ENCODE measurements around the gene MTPN. TPM values are rescaled to one million over a fixed set of nuclear protein-coding genes. Genes with fewer than 3 reads are reported as not detected.
A peak's percentile ranks its signal among the peaks of the same experiment; 100 is the strongest.

MTPN gene
- polyA plus RNA-seq, 3 donors, result 73.6 to 156 (median 142) TPM

DNA sequence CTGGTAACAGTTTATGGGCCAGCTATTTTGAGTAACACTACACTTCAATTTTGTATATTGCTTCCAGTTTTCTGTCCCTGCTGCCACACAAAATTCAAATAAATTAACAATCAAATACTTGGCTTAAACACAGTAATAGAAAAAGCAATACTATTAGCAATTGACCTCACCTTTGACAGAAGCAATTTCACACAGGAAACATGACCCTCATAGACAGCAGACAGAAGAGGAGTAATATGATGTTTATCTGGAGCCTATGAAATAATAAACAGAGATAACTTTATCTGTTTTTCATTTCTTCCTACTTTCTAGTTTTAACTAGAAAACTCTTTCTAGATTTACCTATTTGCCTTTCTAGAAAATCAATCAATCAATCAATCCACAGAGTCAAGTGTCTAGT lies 26.7 kb downstream of the MTPN start:
- Histone ChIP-seq H3K79me2 (ENCODE audit: insufficient read depth, low read length) (peaks cover 98% of the 10 kb centered on the region), H3K9me3 (replicated peaks in 1 of 2; ENCODE audit: control insufficient read depth in 1 of 2, insufficient read depth in 1 of 2, low read length in 2 of 2) (no peaks in the 10 kb centered on the region), H2AFZ (ENCODE audit: insufficient read depth, low read depth, low read length, poor library complexity, severe bottlenecking) (no peak overlapping the region), H3K9ac (ENCODE audit: insufficient read depth, low read length, poor library complexity, severe bottlenecking) (no peak overlapping the region), H3K4me3 (replicated peaks in 1 of 3; ENCODE audit: low read depth in 2 of 3, low read length in 3 of 3) (no peak overlapping the region), H3K4me1 (ENCODE audit: control insufficient read depth in 1 of 2, insufficient read depth in 2 of 2, low read length in 2 of 2) (no peaks in the 10 kb centered on the region), H4K20me1 (ENCODE audit: insufficient read depth, low read length) (peaks cover 100% of the 10 kb centered on the region), H3K27ac (ENCODE audit: low read depth in 1 of 2, low read length in 2 of 2) (peak overlapping the region in 1 of 2 donors; percentile 3), H3K4me2 (replicated peaks; ENCODE audit: extremely low read depth, low read length, poor library complexity, severe bottlenecking) (no peak overlapping the region), H3K36me3 (replicated peaks in 1 of 2; ENCODE audit: control insufficient read depth in 1 of 2, insufficient read depth in 2 of 2, low read length in 2 of 2) (peaks cover 55 to 76% of the 10 kb centered on the region in 2 donors), H3K27me3 (ENCODE audit: control insufficient read depth in 2 of 2, insufficient read depth in 2 of 2, low read length in 2 of 2) (no peaks in the 10 kb centered on the region)
- peaks cover 0 to 2% (median 0%) of the 10 kb centered on the region in 3 donors for H3K27me3 Mint-ChIP-seq (ENCODE audit: low read depth in 3 of 3)
- intact Hi-C loops (cut with micrococcal nuclease), result no loop called here
- TF ChIP-seq, protein P1, sequence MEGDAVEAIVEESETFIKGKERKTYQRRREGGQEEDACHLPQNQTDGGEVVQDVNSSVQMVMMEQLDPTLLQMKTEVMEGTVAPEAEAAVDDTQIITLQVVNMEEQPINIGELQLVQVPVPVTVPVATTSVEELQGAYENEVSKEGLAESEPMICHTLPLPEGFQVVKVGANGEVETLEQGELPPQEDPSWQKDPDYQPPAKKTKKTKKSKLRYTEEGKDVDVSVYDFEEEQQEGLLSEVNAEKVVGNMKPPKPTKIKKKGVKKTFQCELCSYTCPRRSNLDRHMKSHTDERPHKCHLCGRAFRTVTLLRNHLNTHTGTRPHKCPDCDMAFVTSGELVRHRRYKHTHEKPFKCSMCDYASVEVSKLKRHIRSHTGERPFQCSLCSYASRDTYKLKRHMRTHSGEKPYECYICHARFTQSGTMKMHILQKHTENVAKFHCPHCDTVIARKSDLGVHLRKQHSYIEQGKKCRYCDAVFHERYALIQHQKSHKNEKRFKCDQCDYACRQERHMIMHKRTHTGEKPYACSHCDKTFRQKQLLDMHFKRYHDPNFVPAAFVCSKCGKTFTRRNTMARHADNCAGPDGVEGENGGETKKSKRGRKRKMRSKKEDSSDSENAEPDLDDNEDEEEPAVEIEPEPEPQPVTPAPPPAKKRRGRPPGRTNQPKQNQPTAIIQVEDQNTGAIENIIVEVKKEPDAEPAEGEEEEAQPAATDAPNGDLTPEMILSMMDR (IDR thresholded peaks at IDR 0.05), result no peak
- no peak for DNase-seq
- peaks cover 8% of the 10 kb centered on the region for H3K4me1 Mint-ChIP-seq
- peaks cover 59 to 71% of the 10 kb centered on the region in 2 donors for H3K36me3 Mint-ChIP-seq
- H3K9me3 Mint-ChIP-seq, result no peaks in the 10 kb centered on the region
- no peak overlapping the region for H3K4me3 Mint-ChIP-seq
- peak overlapping the region in 1 of 7 donors; percentile 12 for H3K27ac Mint-ChIP-seq

- intact Hi-C loops (cut with micrococcal nuclease), result no loop called here
- no peak overlapping the region for H3K4me3 Mint-ChIP-seq
- peaks cover 52 to 60% of the 10 kb centered on the region in 2 donors for H3K36me3 Mint-ChIP-seq
- no peak overlapping the region for H3K27ac ChIP-seq (ENCODE audit: low read depth in 1 of 2, low read length in 2 of 2)
- peaks cover 3% of the 10 kb centered on the region for H3K4me1 Mint-ChIP-seq
- DNase-seq, result no peak
- peaks cover 54 to 82% of the 10 kb centered on the region in 2 donors for H3K36me3 ChIP-seq (replicated peaks in 1 of 2; ENCODE audit: control insufficient read depth in 1 of 2, insufficient read depth in 2 of 2, low read length in 2 of 2)
- H3K4me1 ChIP-seq (ENCODE audit: control insufficient read depth in 1 of 2, insufficient read depth in 2 of 2, low read length in 2 of 2), result no peaks in the 10 kb centered on the region
- H3K4me3 ChIP-seq (replicated peaks in 1 of 3; ENCODE audit: low read depth in 2 of 3, low read length in 3 of 3), result no peak overlapping the region
- H3K27me3 ChIP-seq (ENCODE audit: control insufficient read depth in 2 of 2, insufficient read depth in 2 of 2, low read length in 2 of 2), result no peaks in the 10 kb centered on the region
- no peaks in the 10 kb centered on the region for H3K9me3 ChIP-seq (replicated peaks in 1 of 2; ENCODE audit: control insufficient read depth in 1 of 2, insufficient read depth in 1 of 2, low read length in 2 of 2)
- H3K9me3 Mint-ChIP-seq, result no peaks in the 10 kb centered on the region
- WGBS (ENCODE audit: insufficient coverage), result no CpG with 5 or more reads among the region's 3 CpGs
- H3K79me2 ChIP-seq (ENCODE audit: insufficient read depth, low read length), result peaks cover 93% of the 10 kb centered on the region
- no peak overlapping the region for H3K4me2 ChIP-seq (replicated peaks; ENCODE audit: extremely low read depth, low read length, poor library complexity, severe bottlenecking)
- H4K20me1 ChIP-seq (ENCODE audit: insufficient read depth, low read length), result peaks cover 100% of the 10 kb centered on the region
- no peaks in the 10 kb centered on the region for H3K27me3 Mint-ChIP-seq (ENCODE audit: low read depth in 3 of 3)
- peak overlapping the region in 1 of 7 donors; percentile 1 for H3K27ac Mint-ChIP-seq
- TF ChIP-seq, protein P1 (IDR thresholded peaks at IDR 0.05), result no peak
- no peak overlapping the region for H2AFZ ChIP-seq (ENCODE audit: insufficient read depth, low read depth, low read length, poor library complexity, severe bottlenecking)
- H3K9ac ChIP-seq (ENCODE audit: insufficient read depth, low read length, poor library complexity, severe bottlenecking), result no peak overlapping the region
These were observed 30.7 kb downstream of the MTPN start for GRCh38 chr7:135946289-135947055.

Data from CD14-positive monocyte (primary cell).